Keratinocyte (primary cell): ENCODE data around the gene TTC23L. TPM values are rescaled to one million over a fixed set of nuclear protein-coding genes. Genes with fewer than 3 reads are reported as not detected.

Experiments
- DNase-seq: peaks from one replicate; pipeline ENCODE4 v3.0.0-alpha.2; 2011; ENCODE audit warnings: low read depth, missing footprints, low spot score
- FAIRE-seq: peaks from 2 replicates; lab custom pipeline; 2011; peaks lifted over from hg19 to GRCh38; lab: Jason Lieb, UNC
- H2AFZ ChIP-seq: 2 replicates; pipeline ENCODE4 v1.6.0; 2012; ENCODE audit warnings: low read length, control low read depth, inconsistent platforms; ENCODE audit not compliant: control insufficient read depth
- H3K27ac ChIP-seq: 2 replicates; pipeline ENCODE4 v1.5.1; 2011; ENCODE audit warnings: low read length; ENCODE audit not compliant: control insufficient read depth, insufficient read depth
- H3K27me3 ChIP-seq: 3 replicates; pipeline ENCODE4 v1.6.0; 2011; ENCODE audit warnings: low read length; ENCODE audit not compliant: control insufficient read depth, insufficient read depth; ENCODE audit errors: extremely low read depth
- H3K36me3 ChIP-seq, 2 experiments: 2 replicates in 1 of 2; 3 replicates in 1 of 2; pipeline ENCODE4 v1.5.1; 2011; ENCODE audit warnings: low read length in 2 of 2, mild to moderate bottlenecking in 1 of 2; ENCODE audit not compliant: control insufficient read depth in 2 of 2, insufficient read depth in 2 of 2; ENCODE audit errors: extremely low read depth in 1 of 2
- H3K4me1 ChIP-seq: 3 replicates; pipeline ENCODE4 v1.5.1; 2011; ENCODE audit warnings: low read length; ENCODE audit not compliant: control insufficient read depth, insufficient read depth; ENCODE audit errors: extremely low read depth
- H3K4me2 ChIP-seq: 3 replicates; pipeline ENCODE4 v1.6.0; 2011; ENCODE audit warnings: low read depth, low read length; ENCODE audit not compliant: control insufficient read depth, insufficient read depth; ENCODE audit errors: extremely low read depth
- H3K4me3 ChIP-seq, 3 experiments: fragments of 200-600 bp in 1 of 3; sonication (generic) in 1 of 3; 2 replicates in 2 of 3; 3 replicates in 1 of 3; pipeline ENCODE4 v1.5.1; 2011 to 2016; ENCODE audit warnings: low read length in 3 of 3, mild to moderate bottlenecking in 3 of 3, control low read depth in 2 of 3, inconsistent platforms in 1 of 3, low read depth in 1 of 3, mixed read lengths in 1 of 3, mixed run types in 1 of 3, moderate library complexity in 1 of 3; ENCODE audit not compliant: control insufficient read depth in 2 of 3, insufficient read depth in 2 of 3; ENCODE audit errors: extremely low read depth in 1 of 3
- H3K79me2 ChIP-seq: 2 replicates; pipeline ENCODE4 v1.6.0; 2012; ENCODE audit warnings: low read length; ENCODE audit not compliant: control insufficient read depth, insufficient read depth
- H3K9ac ChIP-seq: 3 replicates; pipeline ENCODE4 v1.6.0; 2011; ENCODE audit warnings: low read length; ENCODE audit not compliant: control insufficient read depth, insufficient read depth; ENCODE audit errors: extremely low read depth
- H3K9me1 ChIP-seq: 3 replicates; pipeline ENCODE4 v1.6.0; 2011; ENCODE audit warnings: low read length; ENCODE audit not compliant: control insufficient read depth, insufficient read depth; ENCODE audit errors: extremely low read depth
- H3K9me3 ChIP-seq: 2 replicates; pipeline ENCODE4 v1.5.1; 2012; ENCODE audit warnings: low read depth, low read length; ENCODE audit not compliant: control insufficient read depth
- H4K20me1 ChIP-seq: 3 replicates; pipeline ENCODE4 v1.6.0; 2011; ENCODE audit warnings: low read length; ENCODE audit not compliant: control insufficient read depth, insufficient read depth; ENCODE audit errors: extremely low read depth
- CTCF ChIP-seq, 3 experiments: IDR thresholded peaks in 1 of 3; conservative IDR thresholded peaks in 1 of 3; optimal IDR thresholded peaks in 1 of 3; 2 replicates in 2 of 3; 3 replicates in 1 of 3; pipeline versions ENCODE3 to v1.5.1; 2011; ENCODE audit warnings: low read length in 3 of 3, mild to moderate bottlenecking in 3 of 3, moderate library complexity in 2 of 3, control low read depth in 1 of 3, inconsistent platforms in 1 of 3; ENCODE audit not compliant: insufficient read depth in 2 of 3; ENCODE audit errors: extremely low read depth in 1 of 3
- EZH2 ChIP-seq: IDR thresholded peaks from one replicate; pipeline ENCODE4 v1.6.1; 2012; ENCODE audit warnings: inconsistent platforms, mild to moderate bottlenecking, low read length, moderate library complexity
- dilution Hi-C: fragments of 300-500 bp; cut with MboI; formaldehyde crosslinking; loops from one replicate; pipeline ENCODE4 v1.7.0; 2020; ENCODE audit warnings: low sequenced_read_pairs; ENCODE audit not compliant: extremely low pct_ligation_motif_present
- polyA plus RNA-seq, 5 experiments: library from polyadenylated mRNA; depleted of rRNA in 3 of 5; stranded (reverse) in 3 of 5; stranded (forward) in 1 of 5; unstranded in 1 of 5; fragments of >200 nt; gene quantifications; 1 replicate in 1 of 5; 2 replicates in 3 of 5; 3 replicates in 1 of 5; pipeline versions ENCODE4 v1.2.1 to v1.2.3, GENCODE V29; 2011 to 2012; ENCODE audit warnings: missing spikeins in 2 of 5, low read depth in 1 of 5, low replicate concordance in 1 of 5

TTC23L gene
- polyA plus RNA-seq, 1 donor (not counting 4 experiments of a cell fraction or from before 2014, with no cell fraction given), result 0.12 TPM

- H3K79me2 ChIP-seq, result no peaks in the 10 kb centered on the region
- H3K27ac ChIP-seq, result no peak overlapping the region
- H4K20me1 ChIP-seq, result no peaks in the 10 kb centered on the region
- H3K4me3 ChIP-seq, result no peak overlapping the region
- no peaks in the 10 kb centered on the region for H3K9me1 ChIP-seq
- no peaks in the 10 kb centered on the region for H3K27me3 ChIP-seq
- no peaks in the 10 kb centered on the region for H3K9me3 ChIP-seq
- no peak overlapping the region for H3K4me2 ChIP-seq
- FAIRE-seq, result no peak
- H2AFZ ChIP-seq, result no peak overlapping the region
- H3K36me3 ChIP-seq, result no peaks in the 10 kb centered on the region
- H3K9ac ChIP-seq, result no peak overlapping the region
- TF ChIP-seq CTCF (optimal IDR thresholded peaks at IDR 0.05 in 1 of 3, IDR thresholded peaks at IDR 0.05 in 1 of 3, conservative IDR thresholded peaks at IDR 0.05 in 1 of 3; ENCODE audit: extremely low read depth in 1 of 3, insufficient read depth in 2 of 3, low read length in 3 of 3) (no peak), EZH2 (no peak)
- H3K4me1 ChIP-seq, result no peaks in the 10 kb centered on the region
- no peak for DNase-seq
- dilution Hi-C loops, result no loop called here
Measured at GRCh38 chr5:34858790-34859189, 19.8 kb downstream of the TTC23L start.

- H3K27ac ChIP-seq, result no peak overlapping the region
- H3K9me1 ChIP-seq, result no peaks in the 10 kb centered on the region
- dilution Hi-C loops, result no loop called here
- no peaks in the 10 kb centered on the region for H3K4me1 ChIP-seq
- no peak overlapping the region for H3K4me2 ChIP-seq
- no peak for DNase-seq
- no peak for TF ChIP-seq CTCF (optimal IDR thresholded peaks at IDR 0.05 in 1 of 3, IDR thresholded peaks at IDR 0.05 in 1 of 3, conservative IDR thresholded peaks at IDR 0.05 in 1 of 3; ENCODE audit: extremely low read depth in 1 of 3, insufficient read depth in 2 of 3, low read length in 3 of 3)
- no peak for TF ChIP-seq EZH2
- H2AFZ ChIP-seq, result no peak overlapping the region
- no peaks in the 10 kb centered on the region for H3K9me3 ChIP-seq
- H3K9ac ChIP-seq, result no peak overlapping the region
- H3K27me3 ChIP-seq, result no peaks in the 10 kb centered on the region
- no peaks in the 10 kb centered on the region for H3K79me2 ChIP-seq
- no peaks in the 10 kb centered on the region for H3K36me3 ChIP-seq
- no peak overlapping the region for H3K4me3 ChIP-seq
- FAIRE-seq, result no peak
- no peaks in the 10 kb centered on the region for H4K20me1 ChIP-seq
Measured at GRCh38 chr5:34859253-34859652, 20.3 kb downstream of the TTC23L start.
